IMR-90 (cell line): ENCODE results near the gene AFG3L2. TPM values are rescaled to one million over a fixed set of nuclear protein-coding genes. Genes with fewer than 3 reads are reported as not detected.
A peak's percentile ranks its signal among the peaks of the same experiment; 100 is the strongest.

Source experiments
- ATAC-seq: fragments of 200-7000 bp; cut with Tn5 transposase; 2 replicates; pipeline ENCODE4 v1.9.1; 2020; ENCODE audit warnings: low read depth, mild to moderate bottlenecking, moderate library complexity
- BruUV-seq: library from RNA; stranded (reverse); fragments of 400-500 nt; replicated peaks from 2 replicates; lab custom pipeline; 2021; lab: Mats Ljungman, UMichigan
- CTCF ChIA-PET: fragments of 300-600 bp; formaldehyde crosslinking; extraction: SDS; loops from one replicate; lab custom pipeline; 2021; ENCODE audit warnings: antibody characterized with exemption; lab: Yijun Ruan, JAX
- POLR2A ChIA-PET: fragments of 300-600 bp; sonication (Branson Sonifier 250); formaldehyde crosslinking; loops from one replicate; lab custom pipeline; 2022; ENCODE audit warnings: antibody characterized with exemption; ENCODE audit not compliant: unreplicated experiment; lab: Charles Lee
- DNase-seq: peaks from one replicate; pipeline ENCODE4 v3.0.0; 2013
- H2AFZ ChIP-seq: replicated peaks from 2 replicates; pipeline ENCODE3; 2013; ENCODE audit warnings: low read length, mild to moderate bottlenecking; ENCODE audit not compliant: poor library complexity
- H2AK5ac ChIP-seq: 2 replicates; pipeline ENCODE4 v1.6.1; 2013; ENCODE audit warnings: low read depth, low read length, inconsistent platforms
- H2AK9ac ChIP-seq: replicated peaks from 2 replicates; pipeline ENCODE3; 2013; ENCODE audit warnings: mild to moderate bottlenecking, low read depth, low read length, moderate library complexity; ENCODE audit not compliant: poor library complexity
- H2BK120ac ChIP-seq: 2 replicates; pipeline ENCODE4 v1.6.1; 2013; ENCODE audit warnings: low read depth, low read length, inconsistent platforms
- H2BK15ac ChIP-seq: 3 replicates; pipeline ENCODE4 v1.6.1; 2013; ENCODE audit warnings: low read depth, low read length, inconsistent platforms
- H2BK20ac ChIP-seq: 2 replicates; pipeline ENCODE4 v1.6.1; 2013; ENCODE audit warnings: low read depth, mild to moderate bottlenecking, inconsistent platforms, low read length, moderate library complexity
- H2BK5ac ChIP-seq: 2 replicates; pipeline ENCODE4 v1.6.1; 2013; ENCODE audit warnings: mild to moderate bottlenecking, low read depth, low read length, inconsistent platforms; ENCODE audit not compliant: poor library complexity, severe bottlenecking
- H3K14ac ChIP-seq: replicated peaks from 2 replicates; pipeline ENCODE4 v1.6.1; 2013; ENCODE audit warnings: low read depth, low read length, inconsistent platforms
- H3K18ac ChIP-seq: 2 replicates; pipeline ENCODE4 v1.6.1; 2013; ENCODE audit warnings: low read depth, low read length, control low read depth
- H3K23ac ChIP-seq: 2 replicates; pipeline ENCODE4 v1.6.1; 2013; ENCODE audit warnings: low read depth, low read length, inconsistent platforms
- H3K27ac ChIP-seq: 2 replicates; pipeline ENCODE4 v1.5.1; 2013; ENCODE audit warnings: mild to moderate bottlenecking, control low read depth, low read length; ENCODE audit not compliant: insufficient read depth
- H3K27me3 ChIP-seq: 2 replicates; pipeline ENCODE4 v1.6.1; 2013; ENCODE audit warnings: low read length; ENCODE audit not compliant: control insufficient read depth, insufficient read depth
- H3K36me3 ChIP-seq: 2 replicates; pipeline ENCODE4 v1.6.1; 2013; ENCODE audit warnings: low read length, mixed read lengths; ENCODE audit not compliant: control insufficient read depth, insufficient read depth
- H3K4ac ChIP-seq: 2 replicates; pipeline ENCODE4 v1.6.1; 2013; ENCODE audit warnings: low read depth, low read length, inconsistent platforms
- H3K4me1 ChIP-seq: 2 replicates; pipeline ENCODE4 v1.6.1; 2013; ENCODE audit warnings: low read length, mixed read lengths; ENCODE audit not compliant: control insufficient read depth, insufficient read depth
- H3K4me2 ChIP-seq: 2 replicates; pipeline ENCODE4 v1.6.1; 2013; ENCODE audit warnings: low read depth, mild to moderate bottlenecking, control low read depth, low read length, moderate library complexity
- H3K4me3 ChIP-seq: 2 replicates; pipeline ENCODE4 v1.5.1; 2013; ENCODE audit warnings: low read depth, mild to moderate bottlenecking, control low read depth, low read length, moderate library complexity; ENCODE audit not compliant: insufficient read depth
- H3K56ac ChIP-seq: 2 replicates; pipeline ENCODE4 v1.6.1; 2013; ENCODE audit warnings: low read length, inconsistent platforms; ENCODE audit not compliant: insufficient read depth; ENCODE audit errors: extremely low read depth
- H3K79me1 ChIP-seq, 2 experiments: 2 replicates each; pipeline ENCODE4 v1.6.1; 2013; ENCODE audit warnings: low read length in 2 of 2, inconsistent platforms in 1 of 2, low read depth in 1 of 2
- H3K9ac ChIP-seq: 2 replicates; pipeline ENCODE4 v1.6.1; 2013; ENCODE audit warnings: low read depth, low read length, control low read depth
- H3K9me1 ChIP-seq: 2 replicates; pipeline ENCODE4 v1.6.1; 2013; ENCODE audit warnings: low read length, inconsistent platforms; ENCODE audit not compliant: insufficient read depth
- H3K9me3 ChIP-seq: 2 replicates; pipeline ENCODE4 v1.6.1; 2013; ENCODE audit warnings: low read length; ENCODE audit not compliant: control insufficient read depth, insufficient read depth
- H4K20me1 ChIP-seq: 2 replicates; pipeline ENCODE4 v1.6.1; 2013; ENCODE audit warnings: low read length, inconsistent platforms; ENCODE audit not compliant: insufficient read depth
- H4K5ac ChIP-seq: 2 replicates; pipeline ENCODE4 v1.6.1; 2013; ENCODE audit warnings: mild to moderate bottlenecking, low read depth, low read length, control low read depth
- H4K8ac ChIP-seq, 2 experiments: 2 replicates each; pipeline ENCODE4 v1.6.1; 2013; ENCODE audit warnings: low read depth in 2 of 2, low read length in 2 of 2, control low read depth in 1 of 2, inconsistent platforms in 1 of 2
- H4K91ac ChIP-seq: 2 replicates; pipeline ENCODE4 v1.6.1; 2013; ENCODE audit warnings: low read depth, low read length, inconsistent platforms; ENCODE audit not compliant: insufficient read depth
- BHLHE40 ChIP-seq: fragments of 150-350 bp; IDR thresholded peaks from 2 replicates; pipeline ENCODE4 v1.6.1; 2016; ENCODE audit warnings: mild to moderate bottlenecking, low read depth, low read length
- CEBPB ChIP-seq: IDR thresholded peaks from 2 replicates; pipeline ENCODE4 v1.6.1; 2012; ENCODE audit warnings: low read depth, low read length, improper control_type of control experiment
- CHD1 ChIP-seq: IDR thresholded peaks from 2 replicates; pipeline ENCODE4 v1.6.1; 2012; ENCODE audit warnings: low read depth, low read length, improper control_type of control experiment
- CTCF ChIP-seq: conservative IDR thresholded peaks from 2 replicates; pipeline ENCODE4 v1.5.1; 2012; ENCODE audit warnings: mild to moderate bottlenecking, low read depth, low read length, improper control_type of control experiment
- ELK1 ChIP-seq: fragments of 150-350 bp; IDR thresholded peaks from 2 replicates; pipeline ENCODE4 v1.6.1; 2016; ENCODE audit warnings: low read depth, mild to moderate bottlenecking, low read length, moderate library complexity, borderline replicate concordance
- FOS ChIP-seq: fragments of 150-350 bp; IDR thresholded peaks from 2 replicates; pipeline ENCODE4 v1.6.1; 2016; ENCODE audit warnings: low read depth, low read length
- MAFK ChIP-seq: IDR thresholded peaks from 2 replicates; pipeline ENCODE4 v1.6.1; 2012; ENCODE audit warnings: low read depth, low read length, improper control_type of control experiment
- MAZ ChIP-seq: IDR thresholded peaks from 2 replicates; pipeline ENCODE4 v1.6.1; 2012; ENCODE audit warnings: low read depth, mild to moderate bottlenecking, low read length, improper control_type of control experiment, moderate library complexity, borderline replicate concordance
- NFE2L2 ChIP-seq: fragments of 150-350 bp; IDR thresholded peaks from 2 replicates; pipeline ENCODE4 v1.6.1; 2016; ENCODE audit warnings: low read depth, mild to moderate bottlenecking, low read length
- POLR2A ChIP-seq: IDR thresholded peaks from 2 replicates; pipeline ENCODE4 v1.6.1; 2012; ENCODE audit warnings: mild to moderate bottlenecking, low read depth, low read length
- RAD21 ChIP-seq: IDR thresholded peaks from 2 replicates; pipeline ENCODE4 v1.6.1; 2012; ENCODE audit warnings: low read length, improper control_type of control experiment
- RCOR1 ChIP-seq: IDR thresholded peaks from 2 replicates; pipeline ENCODE4 v1.6.1; 2012; ENCODE audit warnings: mild to moderate bottlenecking, low read length, improper control_type of control experiment; ENCODE audit not compliant: insufficient replicate concordance
- RFX5 ChIP-seq: IDR thresholded peaks from 2 replicates; pipeline ENCODE4 v1.8.0; 2012; ENCODE audit warnings: low read depth, mild to moderate bottlenecking, low read length, moderate library complexity
- USF2 ChIP-seq: fragments of 150-350 bp; IDR thresholded peaks from 2 replicates; pipeline ENCODE4 v1.6.1; 2017; ENCODE audit warnings: mild to moderate bottlenecking, antibody characterized with exemption, low read length, low read depth
- whole genome bisulfite sequencing, 2 experiments: methylation state at CpG; one replicate each; pipeline versions ENCODE4 v1.1.5 to v1.1.7; 2013; ENCODE audit warnings: missing lambda C conversion rate in 2 of 2; ENCODE audit not compliant: insufficient read length in 1 of 2; ENCODE audit errors: extremely low coverage in 2 of 2; 5-methylcytosine and 5-hydroxymethylcytosine counted together
- dilution Hi-C: fragments of 300-500 bp; cut with HindIII; formaldehyde crosslinking; loops from one replicate; pipeline ENCODE4 v1.14.3; 2018; ENCODE audit warnings: low sequenced_read_pairs; ENCODE audit not compliant: unreplicated experiment
- in situ Hi-C: fragments of 300-500 bp; cut with MboI; formaldehyde crosslinking; loops from 3 replicates; pipeline ENCODE4 v1.14.3; 2019; ENCODE audit warnings: low sequenced_read_pairs, inconsistent platforms, mixed read lengths
- intact Hi-C: fragments of 100-400 bp; cut with micrococcal nuclease; formaldehyde crosslinking; loops from 2 replicates; pipeline ENCODE4 v1.10.0; 2022
- polyA plus RNA-seq, 3 experiments: library from polyadenylated mRNA; depleted of rRNA; stranded (reverse); fragments of >200 nt; gene quantifications; 2 replicates each; pipeline ENCODE4 v1.2.3, GENCODE V29; 2012; ENCODE audit warnings: low replicate concordance in 1 of 3
- total RNA-seq: library from RNA; depleted of rRNA; stranded (reverse); fragments of >200 nt; gene quantifications from 2 replicates; pipeline ENCODE4 v1.2.3, GENCODE V29; 2012

Gene AFG3L2
- total and polyA plus RNA-seq, 2 of the 4 experiments (the other 2 are of a cell fraction) = 26.9 to 37.6 TPM

- POLR2A ChIA-PET = no interaction called here
- intact Hi-C loops = no loop called here
- H3K27ac ChIP-seq = no peak overlapping the region
Observed at GRCh38 chr18:12416098-12416729, 39.2 kb upstream of the AFG3L2 start.

More at GRCh38 chr18:12416098-12416729, 39.2 kb upstream of the AFG3L2 start:
- no peak overlapping the region for H4K5ac ChIP-seq
- in situ Hi-C loops = no loop called here
- H3K4me2 ChIP-seq = no peak overlapping the region
- no peak overlapping the region; the same call in 1 of the 2 replicates for H2AK5ac ChIP-seq
- WGBS, 2 experiments = 48% methylated on average over 2 of the region's 5 CpGs; no CpG with 5 or more reads in 1 of the 2 experiments
- peak overlapping the region; percentile 78 for H2AFZ ChIP-seq
- H3K56ac ChIP-seq = no peak overlapping the region
- H2BK5ac ChIP-seq = no peak overlapping the region
- H3K9ac ChIP-seq = no peak overlapping the region; the same call in 1 of the 2 replicates
- H2BK20ac ChIP-seq = no peak overlapping the region
- DNase-seq (no peak), ATAC-seq (no peak)
- 0 out of 2 replicates have a peak, but pooled peaks cover 3% of the 10 kb centered on the region for H3K9me1 ChIP-seq
- BruUV-seq = no TSS peak
- H2BK120ac ChIP-seq = no peak overlapping the region
- peak overlapping the region; percentile 61 for H2AK9ac ChIP-seq
- no peak overlapping the region for H3K4me3 ChIP-seq
- H3K14ac ChIP-seq = no peak overlapping the region
- H4K91ac ChIP-seq = no peak overlapping the region
- no peak overlapping the region for H3K4ac ChIP-seq
- no peaks in the 10 kb centered on the region for H3K9me3 ChIP-seq
- no peaks in the 10 kb centered on the region; the same call in none of the 2 replicates for H4K20me1 ChIP-seq
- H3K4me1 ChIP-seq = peaks cover 9% of the 10 kb centered on the region; the same call in 1 of the 2 replicates
- H4K8ac ChIP-seq = peak overlapping the region in 1 of 2 experiments; percentile 47; a peak in 2 of 4 replicates
- no peaks in the 10 kb centered on the region for H3K27me3 ChIP-seq
- TF ChIP-seq POLR2A (no peak), RCOR1 (no peak), MAFK (no peak), RAD21 (no peak), RFX5 (no peak), BHLHE40 (no peak), USF2 (no peak), NFE2L2 (no peak), CEBPB (no peak), ELK1 (no peak), CTCF (no peak), CHD1 (no peak), FOS (no peak), MAZ (no peak)
- peaks cover 11 to 60% of the 10 kb centered on the region in 2 experiments for H3K79me1 ChIP-seq
- CTCF ChIA-PET = no interaction called here
- no peaks in the 10 kb centered on the region for H3K36me3 ChIP-seq
- dilution Hi-C loops = no loop called here
- no peak overlapping the region for H3K18ac ChIP-seq
- H3K23ac ChIP-seq = no peak overlapping the region
- H2BK15ac ChIP-seq = no peak overlapping the region
